Measurements from ENCODE around the gene RORC. TPM values are rescaled to one million over a fixed set of nuclear protein-coding genes. Genes with fewer than 3 reads are reported as not detected.

RORC gene
- polyA plus RNA-seq, 1 donor (not counting 4 experiments of a cell fraction or from before 2014, with no cell fraction given): 0.12 TPM

- Histone ChIP-seq H3K4me2 (ENCODE audit: control insufficient read depth, extremely low read depth, insufficient read depth, low read depth, low read length) (no peak overlapping the region), H3K27me3 (ENCODE audit: control insufficient read depth, extremely low read depth, insufficient read depth, low read length) (peaks cover 22% of the 10 kb centered on the region), H3K36me3 (ENCODE audit: control insufficient read depth in 2 of 2, extremely low read depth in 1 of 2, insufficient read depth in 2 of 2, low read length in 2 of 2) (no peaks in the 10 kb centered on the region), H3K4me1 (ENCODE audit: control insufficient read depth, extremely low read depth, insufficient read depth, low read length) (peaks cover 8% of the 10 kb centered on the region), H3K4me3 (ENCODE audit: control insufficient read depth in 2 of 3, extremely low read depth in 1 of 3, insufficient read depth in 2 of 3, low read depth in 1 of 3, low read length in 3 of 3) (no peak overlapping the region), H3K79me2 (ENCODE audit: control insufficient read depth, insufficient read depth, low read length) (no peaks in the 10 kb centered on the region), H4K20me1 (ENCODE audit: control insufficient read depth, extremely low read depth, insufficient read depth, low read length) (no peaks in the 10 kb centered on the region), H3K9me3 (ENCODE audit: control insufficient read depth, low read depth, low read length) (no peaks in the 10 kb centered on the region), H2AFZ (ENCODE audit: control insufficient read depth, low read length) (no peak overlapping the region), H3K9ac (ENCODE audit: control insufficient read depth, extremely low read depth, insufficient read depth, low read length) (no peak overlapping the region), H3K27ac (ENCODE audit: control insufficient read depth, insufficient read depth, low read length) (no peak overlapping the region), H3K9me1 (ENCODE audit: control insufficient read depth, extremely low read depth, insufficient read depth, low read length) (no peaks in the 10 kb centered on the region)
- dilution Hi-C loops (cut with MboI; ENCODE audit: extremely low pct_ligation_motif_present, low sequenced_read_pairs): no loop called here
- FAIRE-seq: no peak
- TF ChIP-seq CTCF (optimal IDR thresholded peaks at IDR 0.05 in 1 of 3, IDR thresholded peaks at IDR 0.05 in 1 of 3, conservative IDR thresholded peaks at IDR 0.05 in 1 of 3; ENCODE audit: extremely low read depth in 1 of 3, insufficient read depth in 2 of 3, low read length in 3 of 3) (no peak), EZH2 (IDR thresholded peaks at IDR 0.05; ENCODE audit: low read length) (no peak)
- DNase-seq (ENCODE audit: low read depth, low spot score): no peak
Observed at GRCh38 chr1:151799179-151800022, 32.2 kb downstream of the RORC start.

- FAIRE-seq (no peak), DNase-seq (ENCODE audit: low read depth, low spot score) (no peak)
- H3K9me3 ChIP-seq (ENCODE audit: control insufficient read depth, low read depth, low read length): no peaks in the 10 kb centered on the region
- no peaks in the 10 kb centered on the region for H4K20me1 ChIP-seq (ENCODE audit: control insufficient read depth, extremely low read depth, insufficient read depth, low read length)
- no peak overlapping the region for H3K9ac ChIP-seq (ENCODE audit: control insufficient read depth, extremely low read depth, insufficient read depth, low read length)
- TF ChIP-seq CTCF (optimal IDR thresholded peaks at IDR 0.05 in 1 of 3, IDR thresholded peaks at IDR 0.05 in 1 of 3, conservative IDR thresholded peaks at IDR 0.05 in 1 of 3; ENCODE audit: extremely low read depth in 1 of 3, insufficient read depth in 2 of 3, low read length in 3 of 3) (no peak), EZH2 (IDR thresholded peaks at IDR 0.05; ENCODE audit: low read length) (no peak)
- H3K79me2 ChIP-seq (ENCODE audit: control insufficient read depth, insufficient read depth, low read length): no peaks in the 10 kb centered on the region
- no peak overlapping the region for H2AFZ ChIP-seq (ENCODE audit: control insufficient read depth, low read length)
- dilution Hi-C loops (cut with MboI; ENCODE audit: extremely low pct_ligation_motif_present, low sequenced_read_pairs): no loop called here
- H3K4me2 ChIP-seq (ENCODE audit: control insufficient read depth, extremely low read depth, insufficient read depth, low read depth, low read length): no peak overlapping the region
- no peak overlapping the region for H3K4me3 ChIP-seq (ENCODE audit: control insufficient read depth in 2 of 3, extremely low read depth in 1 of 3, insufficient read depth in 2 of 3, low read depth in 1 of 3, low read length in 3 of 3)
- H3K27me3 ChIP-seq (ENCODE audit: control insufficient read depth, extremely low read depth, insufficient read depth, low read length): peaks cover 15% of the 10 kb centered on the region
- peaks cover 8% of the 10 kb centered on the region for H3K4me1 ChIP-seq (ENCODE audit: control insufficient read depth, extremely low read depth, insufficient read depth, low read length)
- no peaks in the 10 kb centered on the region for H3K9me1 ChIP-seq (ENCODE audit: control insufficient read depth, extremely low read depth, insufficient read depth, low read length)
- no peaks in the 10 kb centered on the region for H3K36me3 ChIP-seq (ENCODE audit: control insufficient read depth in 2 of 2, extremely low read depth in 1 of 2, insufficient read depth in 2 of 2, low read length in 2 of 2)
- H3K27ac ChIP-seq (ENCODE audit: control insufficient read depth, insufficient read depth, low read length): no peak overlapping the region
Observed at GRCh38 chr1:151798571-151798970, 33.0 kb downstream of the RORC start.

Data from keratinocyte (primary cell).